Activated CD8-positive, alpha-beta memory T cell treated with anti-CD3 and anti-CD28 coated beads for 24 hours (primary cell): Measurements from ENCODE around the gene BABAM2.

ENCODE experiments used
- DNase-seq: peaks from one replicate; pipeline ENCODE4 v3.0.0-alpha.2; 2020

Gene BABAM2

GRCh38 chr2:28035163-28035690 is 144.7 kb downstream of the BABAM2 start:
- no peak for DNase-seq

DNA sequence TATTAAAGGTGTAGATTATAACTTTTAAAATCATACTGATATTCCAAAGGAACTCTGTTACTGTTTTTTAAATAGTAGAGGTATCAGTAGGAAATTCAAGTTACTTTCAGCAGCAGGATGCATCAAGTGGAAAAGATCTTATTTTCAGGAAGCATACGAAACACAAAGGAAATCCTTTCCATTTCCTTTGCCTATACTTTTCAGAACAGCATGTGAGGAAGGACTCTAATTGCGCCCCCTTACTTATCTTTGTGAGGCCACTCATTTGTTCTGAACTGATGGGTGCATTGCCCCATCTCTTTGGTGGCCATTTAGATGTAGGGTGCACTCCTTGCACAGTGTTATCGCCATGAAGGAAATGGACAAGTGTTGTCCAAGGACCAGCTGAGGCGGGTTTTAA is 145.3 kb downstream of the BABAM2 start:
- no peak for DNase-seq

DNA sequence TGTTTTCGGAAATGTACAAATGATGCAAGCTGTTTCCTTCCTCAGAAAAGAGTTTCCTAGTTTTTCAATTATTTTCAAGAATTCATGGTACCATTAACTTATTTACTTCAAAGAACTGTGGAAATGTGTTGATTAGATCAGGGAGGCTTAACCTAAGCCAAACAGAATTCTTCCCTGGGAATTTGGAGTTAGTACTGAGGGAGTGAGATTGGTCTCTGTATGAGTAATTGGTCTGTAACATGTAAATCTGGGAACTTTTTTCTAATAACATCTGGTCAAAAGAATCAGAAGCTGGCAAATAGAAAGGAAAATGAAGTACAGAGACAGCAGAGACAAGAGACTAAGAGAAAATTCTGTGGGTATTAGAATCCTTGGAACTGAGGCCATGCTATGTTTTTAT is 145.8 kb downstream of the BABAM2 start:
- no peak for DNase-seq

DNA sequence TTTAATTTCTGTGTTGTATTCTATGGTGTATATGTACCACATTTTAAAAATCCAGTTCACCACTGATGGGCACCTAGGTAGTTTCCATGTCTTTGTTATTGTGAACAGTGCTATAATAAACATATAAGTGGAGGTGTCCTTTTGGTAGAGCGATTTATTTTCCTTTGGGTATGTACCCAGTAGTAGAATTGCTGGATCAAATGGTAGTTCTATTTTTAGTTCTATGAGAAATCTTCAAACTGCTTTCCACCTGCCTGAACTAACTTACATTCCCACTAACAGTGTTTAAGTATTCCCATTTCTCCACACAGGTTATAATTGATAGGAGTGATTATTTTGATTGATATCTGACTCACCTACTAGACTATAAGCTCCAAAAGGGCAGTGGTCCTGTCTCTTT is 148.2 kb downstream of the BABAM2 start:
- no peak for DNase-seq

GRCh38 chr2:28045676-28046351 is 155.3 kb downstream of the BABAM2 start:
- DNase-seq = no peak

DNA sequence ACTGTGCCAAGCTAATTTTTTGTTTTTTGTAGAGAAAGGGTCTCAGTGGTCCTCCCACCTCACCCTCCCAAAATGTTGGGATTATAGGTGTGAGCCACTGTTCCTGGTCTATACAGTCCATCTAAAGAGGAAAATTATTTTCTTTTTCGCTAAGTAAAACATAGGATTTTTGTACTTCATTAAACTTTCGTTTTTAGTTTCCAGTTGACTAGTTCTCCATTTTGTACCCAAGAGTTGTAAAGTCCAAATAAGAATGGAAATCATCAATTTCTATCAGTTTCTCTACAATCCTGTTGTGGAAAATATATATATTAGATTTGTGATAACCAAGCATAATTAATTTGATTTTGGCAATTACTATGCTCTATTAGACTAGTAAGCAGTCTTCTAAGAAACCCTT is 156.4 kb downstream of the BABAM2 start:
- DNase-seq = no peak

DNA sequence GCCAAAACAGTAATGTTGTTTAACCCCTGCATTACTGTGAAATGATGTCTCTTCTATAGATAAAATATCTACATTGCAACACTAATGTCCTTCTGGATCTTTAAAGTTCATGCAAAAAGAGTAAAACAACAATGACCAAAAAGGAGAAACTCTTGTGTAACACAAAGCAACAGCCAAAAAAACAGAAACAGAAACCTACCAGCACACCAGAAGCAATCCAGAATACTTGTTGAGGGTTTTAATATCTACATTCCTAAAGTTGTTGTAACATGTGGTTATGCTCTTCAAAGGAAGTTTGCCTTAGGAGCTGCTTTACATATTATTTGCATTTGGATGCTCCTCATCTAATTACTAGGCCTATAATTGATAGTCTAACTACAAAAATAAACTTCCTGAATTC is 157.2 kb downstream of the BABAM2 start:
- no peak for DNase-seq

DNA sequence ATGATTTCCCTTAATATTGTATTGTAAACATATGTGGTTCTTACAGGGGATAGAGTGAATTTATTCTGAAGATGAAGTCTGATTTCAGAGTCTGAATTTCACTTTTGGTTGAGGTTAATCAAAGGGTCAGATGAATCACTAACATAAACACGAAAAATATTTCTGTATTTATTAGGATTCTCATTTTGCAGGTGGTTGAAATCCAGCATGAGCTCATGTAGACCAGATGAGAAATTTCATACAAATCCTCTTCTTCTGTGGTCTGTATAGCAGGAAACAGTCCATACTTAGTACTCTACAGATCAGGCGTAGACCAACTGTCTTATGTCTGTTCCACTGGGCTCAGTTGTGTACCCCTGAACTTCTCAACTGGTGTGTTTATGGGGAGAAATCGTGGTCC is 157.8 kb downstream of the BABAM2 start:
- no peak for DNase-seq

DNA sequence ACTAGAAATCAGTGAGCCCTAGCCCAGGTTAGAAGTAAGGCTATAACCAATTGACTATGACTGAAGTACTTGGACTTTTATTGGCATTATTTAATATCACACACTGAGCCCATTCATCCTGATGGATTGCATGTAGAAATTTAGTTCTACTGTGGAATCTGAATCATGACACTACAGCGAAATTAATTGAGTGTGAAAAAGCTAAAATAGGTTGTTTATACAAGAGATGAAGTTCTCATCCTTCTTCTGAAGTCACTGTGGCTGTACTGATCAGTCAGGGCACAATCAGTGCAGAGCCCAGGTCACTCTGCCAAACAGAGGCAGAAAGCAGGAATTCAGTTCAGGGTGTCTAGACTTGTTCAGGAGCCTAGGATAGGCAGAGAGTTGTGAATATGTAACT is 158.9 kb downstream of the BABAM2 start:
- no peak for DNase-seq

GRCh38 chr2:28049899-28050298 is 159.4 kb downstream of the BABAM2 start:
- DNase-seq = no peak

DNA sequence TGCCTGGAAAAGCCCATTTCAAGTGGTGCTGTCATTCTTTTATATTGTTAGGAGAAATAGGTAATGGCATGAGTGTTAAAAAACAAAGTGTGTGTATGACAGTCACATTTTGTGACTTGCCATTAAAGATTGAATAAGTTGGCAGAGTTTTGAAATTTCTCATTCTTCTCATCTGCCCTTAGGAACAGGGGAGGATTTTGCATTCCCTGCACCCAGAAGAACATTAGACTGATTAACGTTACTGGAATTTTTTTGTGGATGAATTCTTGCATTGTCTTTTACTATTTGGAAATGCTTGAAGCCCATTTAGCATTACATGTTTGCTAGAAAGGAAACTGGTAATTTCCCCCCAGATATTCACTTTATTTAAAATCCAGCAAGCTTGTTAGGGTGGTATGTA is 162.2 kb downstream of the BABAM2 start:
- DNase-seq = no peak

DNA sequence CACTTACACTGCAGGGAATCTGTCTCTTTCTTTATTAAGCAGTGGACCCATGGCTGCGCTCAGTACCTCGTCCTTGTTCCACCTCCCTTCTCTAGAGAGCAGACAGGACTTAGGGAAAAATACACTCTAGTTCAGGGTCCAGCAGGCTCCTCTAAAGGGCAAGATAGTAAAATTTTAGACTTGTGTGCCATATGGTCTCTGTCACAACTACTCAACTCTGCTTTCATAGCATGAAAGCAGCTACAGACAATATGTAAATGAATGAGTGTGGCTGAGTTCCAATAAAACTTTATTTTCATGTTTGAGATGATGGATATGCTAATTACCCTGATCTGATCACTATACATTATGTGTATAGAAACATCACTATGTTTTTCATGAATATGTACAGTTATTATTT is 163.1 kb downstream of the BABAM2 start:
- DNase-seq = no peak

GRCh38 chr2:28054916-28055315 is 164.4 kb downstream of the BABAM2 start:
- DNase-seq = no peak

DNA sequence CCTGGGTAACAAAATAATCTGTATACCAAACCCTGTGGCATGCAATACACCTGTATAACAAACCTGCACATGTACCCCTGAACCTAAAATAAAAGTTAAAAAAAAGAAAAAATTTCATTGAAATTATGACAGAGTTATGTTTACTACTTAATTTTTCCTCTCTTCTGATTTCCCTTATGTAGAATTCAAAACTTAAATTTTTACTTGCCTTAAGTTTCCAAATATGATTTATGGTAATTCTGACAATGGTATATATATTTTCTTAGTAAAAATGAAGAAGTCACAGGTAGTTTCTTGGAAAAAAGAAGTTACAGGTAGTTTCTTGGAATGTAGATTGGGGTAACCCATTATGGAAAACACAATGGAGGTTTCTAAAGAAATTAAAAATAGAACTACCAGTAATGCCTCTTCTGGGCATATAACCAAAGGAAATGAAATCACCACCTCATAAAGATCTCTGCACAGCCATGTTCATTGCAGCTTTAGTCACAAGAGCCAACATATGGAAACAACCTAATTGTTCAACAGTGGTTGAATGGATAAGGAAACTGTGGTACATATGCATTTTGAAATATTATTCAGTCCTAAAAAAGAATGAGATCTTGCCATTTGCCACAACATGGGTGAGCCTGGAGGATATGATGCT is 164.9 kb downstream of the BABAM2 start:
- DNase-seq = no peak

- no peak for DNase-seq
Observed at GRCh38 chr2:28058791-28059190, 168.3 kb downstream of the BABAM2 start.

GRCh38 chr2:28062867-28063266 is 172.3 kb downstream of the BABAM2 start:
- no peak for DNase-seq

DNA sequence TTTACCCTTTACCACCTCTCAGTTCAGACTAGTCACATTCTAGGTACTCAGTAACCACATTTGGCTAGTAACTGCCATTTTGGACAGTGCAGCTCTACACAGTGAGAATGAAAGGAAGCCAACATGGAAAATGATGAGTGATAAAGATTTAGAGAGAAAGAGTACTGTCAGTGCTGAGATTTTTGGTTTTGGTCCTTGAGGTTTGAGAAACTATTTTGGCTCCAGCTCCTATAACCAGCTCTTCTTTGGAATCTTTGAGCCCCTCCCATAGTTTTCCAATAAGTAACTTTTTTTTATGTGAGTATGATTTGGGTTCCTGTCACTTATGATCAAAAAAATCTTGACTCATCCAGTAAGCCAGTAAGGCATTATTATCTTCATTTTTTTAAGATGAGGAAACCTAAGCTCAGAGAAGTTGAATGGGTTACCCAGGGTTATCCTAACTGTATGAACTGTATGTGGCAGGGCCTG is 173.0 kb downstream of the BABAM2 start:
- no peak for DNase-seq

DNA sequence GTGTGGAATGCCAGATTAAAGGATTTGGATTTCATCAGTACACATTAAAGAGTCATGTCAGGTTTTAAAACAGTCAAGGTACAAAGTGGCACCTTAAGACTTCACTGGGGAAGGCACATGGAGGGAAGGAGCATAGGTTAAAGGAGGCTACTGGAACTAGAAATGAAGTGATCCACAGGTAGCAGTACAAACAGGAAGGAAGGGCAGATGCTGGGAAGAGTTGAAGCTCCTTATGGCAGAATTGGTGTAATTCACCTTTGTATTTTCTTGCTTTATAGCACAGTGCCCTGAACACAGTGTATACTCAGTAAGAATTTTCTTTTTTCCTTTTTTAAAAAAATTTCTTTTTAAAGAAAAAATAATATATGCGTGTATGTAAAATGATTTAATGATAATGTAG is 177.1 kb downstream of the BABAM2 start:
- no peak for DNase-seq

- no peak for DNase-seq
Observed at GRCh38 chr2:28068088-28068487, 177.6 kb downstream of the BABAM2 start.

GRCh38 chr2:28068527-28068926 is 178.0 kb downstream of the BABAM2 start:
- DNase-seq = no peak

- DNase-seq = no peak
Observed at GRCh38 chr2:28071221-28071620, 180.7 kb downstream of the BABAM2 start.

DNA sequence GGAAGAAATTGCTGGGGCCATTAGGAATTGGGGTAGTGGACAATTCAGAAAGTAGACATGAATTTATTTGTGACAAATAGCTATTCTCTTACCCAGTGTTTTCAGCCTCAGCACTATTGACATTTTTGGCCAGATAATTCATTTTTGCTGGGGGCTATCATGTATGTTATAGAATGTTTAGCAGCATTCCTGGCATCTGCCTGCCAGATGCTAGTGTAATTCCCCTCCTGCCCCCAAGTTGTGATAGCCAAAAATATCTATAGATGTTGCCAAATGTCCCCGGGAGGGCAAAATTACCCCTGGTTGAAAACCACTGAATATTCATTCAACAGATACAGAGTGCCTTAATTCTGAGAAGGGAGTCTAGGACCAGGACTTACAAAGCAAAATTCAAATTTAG is 183.6 kb downstream of the BABAM2 start:
- DNase-seq = no peak

- no peak for DNase-seq
Observed at GRCh38 chr2:28080911-28081310, 190.4 kb downstream of the BABAM2 start.

GRCh38 chr2:28082131-28082530 is 191.6 kb downstream of the BABAM2 start:
- DNase-seq = no peak

GRCh38 chr2:28083476-28083875 is 192.9 kb downstream of the BABAM2 start:
- no peak for DNase-seq
